MM.1S (cell line): ENCODE data around the gene MYRF.

Source experiments
- DNase-seq: peaks from one replicate; pipeline ENCODE4 v3.0.0-alpha.2; 2015
- H2AFZ ChIP-seq: fragments of 300-600 bp; sonication (generic); 2 replicates; pipeline ENCODE4 v1.6.0; 2016; ENCODE audit warnings: antibody characterized with exemption, low read length
- H3F3A ChIP-seq: fragments of 300-600 bp; sonication (generic); 2 replicates; pipeline ENCODE4 v1.6.1; 2016; ENCODE audit warnings: mild to moderate bottlenecking, antibody characterized with exemption, low read length, moderate library complexity, mixed read lengths; ENCODE audit not compliant: insufficient read depth
- H3K27ac ChIP-seq: fragments of 300-600 bp; sonication (generic); 2 replicates; pipeline ENCODE4 v1.5.1; 2016; ENCODE audit warnings: mild to moderate bottlenecking, low read length
- H3K27me3 ChIP-seq: fragments of 300-600 bp; sonication (generic); replicated peaks from 2 replicates; pipeline ENCODE4 v1.6.0; 2016; ENCODE audit warnings: low read length; ENCODE audit not compliant: insufficient read depth
- H3K36me3 ChIP-seq: fragments of 300-600 bp; sonication (generic); replicated peaks from 2 replicates; pipeline ENCODE4 v1.6.1; 2016; ENCODE audit warnings: mild to moderate bottlenecking, low read length, mixed read lengths; ENCODE audit not compliant: insufficient read depth
- H3K4me1 ChIP-seq: fragments of 300-600 bp; sonication (generic); 2 replicates; pipeline ENCODE4 v1.6.1; 2016; ENCODE audit warnings: low read length, mixed read lengths
- H3K4me2 ChIP-seq: fragments of 300-600 bp; sonication (generic); 2 replicates; pipeline ENCODE4 v1.6.0; 2016; ENCODE audit warnings: low read depth, low read length
- H3K4me3 ChIP-seq: fragments of 300-600 bp; sonication (generic); 2 replicates; pipeline ENCODE4 v1.5.1; 2016; ENCODE audit warnings: low read length, mixed read lengths
- H3K79me2 ChIP-seq: fragments of 300-600 bp; sonication (generic); 2 replicates; pipeline ENCODE4 v1.6.1; 2016; ENCODE audit warnings: mixed run types, low read length, mixed read lengths
- H3K9ac ChIP-seq: fragments of 300-600 bp; sonication (generic); 2 replicates; pipeline ENCODE4 v1.6.1; 2016; ENCODE audit warnings: low read length, mixed read lengths
- H3K9me2 ChIP-seq: fragments of 300-600 bp; sonication (generic); replicated peaks from 2 replicates; pipeline ENCODE4 v1.6.1; 2016; ENCODE audit warnings: mild to moderate bottlenecking, low read length, mixed read lengths; ENCODE audit not compliant: insufficient read depth
- H3K9me3 ChIP-seq: fragments of 300-600 bp; sonication (generic); replicated peaks from 2 replicates; pipeline ENCODE4 v1.6.1; 2016; ENCODE audit warnings: mild to moderate bottlenecking, low read length, mixed read lengths; ENCODE audit not compliant: insufficient read depth
- H4K20me1 ChIP-seq: fragments of 300-600 bp; sonication (generic); 2 replicates; pipeline ENCODE4 v1.6.1; 2016; ENCODE audit warnings: mild to moderate bottlenecking, low read length, moderate library complexity, mixed read lengths; ENCODE audit not compliant: insufficient read depth
- CTCF ChIP-seq: fragments of 300-600 bp; sonication (generic); IDR thresholded peaks from 2 replicates; pipeline ENCODE4 v1.5.1; 2016; ENCODE audit warnings: antibody characterized with exemption, low read length, mixed read lengths
- EZH2 ChIP-seq: fragments of 300-600 bp; sonication (generic); optimal IDR thresholded peaks from 2 replicates; pipeline ENCODE3; 2017; ENCODE audit warnings: low read depth, mild to moderate bottlenecking, antibody characterized with exemption, low read length, mixed read lengths
- EZH2phosphoT487 ChIP-seq: fragments of 300-600 bp; sonication (generic); IDR thresholded peaks from 2 replicates; pipeline ENCODE4 v1.6.1; 2018; ENCODE audit warnings: antibody characterized with exemption, low read length

MYRF gene

DNA sequence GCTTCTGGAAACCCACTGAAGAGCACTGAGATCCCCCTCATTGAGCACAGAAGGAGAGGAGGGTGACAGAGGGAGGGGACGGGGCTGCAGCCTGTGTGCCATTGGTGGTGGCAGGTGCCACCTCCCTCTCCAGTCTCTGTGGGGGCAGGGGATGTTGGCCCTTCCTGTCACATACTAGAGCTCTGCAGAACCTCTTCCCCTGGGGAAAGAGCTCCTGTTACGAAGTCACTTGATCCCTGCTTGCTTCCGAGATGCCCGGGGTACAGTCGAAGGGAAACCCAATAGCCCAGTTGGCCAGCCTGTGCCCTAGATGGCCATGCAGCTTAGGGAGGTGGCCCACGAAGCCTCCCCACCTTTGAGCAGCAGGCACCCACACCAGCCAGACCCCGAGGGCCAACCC is 42.9 kb upstream of the MYRF start:
- Histone ChIP-seq H3K9ac (no peak overlapping the region), H4K20me1 (no peaks in the 10 kb centered on the region), H3K36me3 (no peaks in the 10 kb centered on the region), H3K4me2 (no peak overlapping the region), H3K9me2 (no peaks in the 10 kb centered on the region), H3K4me3 (no peak overlapping the region), H3K27ac (no peak overlapping the region), H2AFZ (no peak overlapping the region), H3K4me1 (no peaks in the 10 kb centered on the region), H3K79me2 (no peaks in the 10 kb centered on the region), H3F3A (no peaks in the 10 kb centered on the region), H3K27me3 (peaks cover 98% of the 10 kb centered on the region), H3K9me3 (no peaks in the 10 kb centered on the region)
- DNase-seq = no peak
- TF ChIP-seq EZH2phosphoT487 (no peak), EZH2 (no peak), CTCF (no peak)

DNA sequence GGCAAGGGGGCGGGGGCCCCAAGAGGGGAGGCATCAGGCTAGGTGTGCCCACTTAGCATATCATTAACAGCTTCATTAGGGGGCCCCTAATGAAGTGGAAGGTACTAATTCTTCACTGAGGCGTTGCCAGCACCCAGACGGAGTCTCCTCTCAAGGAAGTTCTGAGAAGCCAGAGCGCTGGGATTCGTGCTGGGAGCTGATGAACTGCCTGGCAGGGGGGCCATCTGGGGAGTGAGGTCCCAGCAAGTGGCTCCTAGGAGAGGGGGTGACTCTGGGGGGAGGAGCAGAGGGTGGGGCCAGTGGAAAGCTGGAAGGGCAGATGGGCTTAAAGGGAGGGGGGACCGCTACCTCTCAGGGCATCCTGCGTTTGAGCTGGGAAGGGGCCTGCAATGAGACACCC is 42.4 kb upstream of the MYRF start:
- H3K4me2 ChIP-seq = no peak overlapping the region
- H3K27me3 ChIP-seq = peaks cover 98% of the 10 kb centered on the region
- no peak overlapping the region for H3K4me3 ChIP-seq
- H4K20me1 ChIP-seq = no peaks in the 10 kb centered on the region
- no peaks in the 10 kb centered on the region for H3F3A ChIP-seq
- H3K9me2 ChIP-seq = no peaks in the 10 kb centered on the region
- H3K36me3 ChIP-seq = no peaks in the 10 kb centered on the region
- H3K9ac ChIP-seq = no peak overlapping the region
- H3K27ac ChIP-seq = no peak overlapping the region
- TF ChIP-seq CTCF = no peak
- TF ChIP-seq EZH2 = no peak
- TF ChIP-seq EZH2phosphoT487 = no peak
- no peak for DNase-seq
- H3K79me2 ChIP-seq = no peaks in the 10 kb centered on the region
- no peak overlapping the region for H2AFZ ChIP-seq
- no peaks in the 10 kb centered on the region for H3K9me3 ChIP-seq
- no peaks in the 10 kb centered on the region for H3K4me1 ChIP-seq

GRCh38 chr11:61711037-61711436 is 41.4 kb upstream of the MYRF start:
- Histone ChIP-seq H3K9ac (no peak overlapping the region), H3K4me2 (no peak overlapping the region), H2AFZ (no peak overlapping the region), H3K79me2 (no peaks in the 10 kb centered on the region), H3K27me3 (peaks cover 98% of the 10 kb centered on the region), H3F3A (no peaks in the 10 kb centered on the region), H3K4me3 (no peak overlapping the region), H3K9me3 (no peaks in the 10 kb centered on the region), H3K36me3 (no peaks in the 10 kb centered on the region), H3K27ac (no peak overlapping the region), H3K9me2 (no peaks in the 10 kb centered on the region), H3K4me1 (no peaks in the 10 kb centered on the region), H4K20me1 (no peaks in the 10 kb centered on the region)
- TF ChIP-seq EZH2phosphoT487 = no peak
- TF ChIP-seq CTCF = no peak
- no peak for DNase-seq
